AG10803 (cell line): ENCODE measurements around the gene PDILT.
"Not testable (repeated sequence)": the region's sequence is repeated elsewhere in the genome, so short reads cannot be mapped to it uniquely, and the experiment has no call there.

Source experiments
- DNase-seq: peaks from one replicate; pipeline ENCODE4 v3.0.0; 2010; ENCODE audit warnings: low read depth
- H3K4me3 ChIP-seq: 2 replicates; pipeline ENCODE4 v1.5.1; 2011; ENCODE audit warnings: mild to moderate bottlenecking, low read length, control low read depth
- CTCF ChIP-seq: conservative IDR thresholded peaks from 2 replicates; pipeline ENCODE4 v1.5.1; 2011; ENCODE audit warnings: mild to moderate bottlenecking, low read length, control low read depth, inconsistent platforms

Gene PDILT

GRCh38 chr16:20322696-20323095 lies 81.8 kb downstream of the PDILT start:
- no peak for TF ChIP-seq CTCF
- no peak for DNase-seq
- no peak overlapping the region for H3K4me3 ChIP-seq

- no peak overlapping the region for H3K4me3 ChIP-seq
- DNase-seq, result no peak
- TF ChIP-seq CTCF, result no peak
Measured at GRCh38 chr16:20321671-20322070, 82.9 kb downstream of the PDILT start.

- not testable (repeated sequence) for DNase-seq
Measured at GRCh38 chr16:20321051-20321450, 83.5 kb downstream of the PDILT start.

GRCh38 chr16:20320592-20320991 lies 83.9 kb downstream of the PDILT start:
- no peak for DNase-seq
- no peak for TF ChIP-seq CTCF
- H3K4me3 ChIP-seq, result no peak overlapping the region

More at GRCh38 chr16:20321051-20321450, 83.5 kb downstream of the PDILT start:
- not testable (repeated sequence) for H3K4me3 ChIP-seq

GRCh38 chr16:20320178-20320577 lies 84.4 kb downstream of the PDILT start:
- DNase-seq, result no peak
- H3K4me3 ChIP-seq, result no peak overlapping the region
- no peak for TF ChIP-seq CTCF

DNA sequence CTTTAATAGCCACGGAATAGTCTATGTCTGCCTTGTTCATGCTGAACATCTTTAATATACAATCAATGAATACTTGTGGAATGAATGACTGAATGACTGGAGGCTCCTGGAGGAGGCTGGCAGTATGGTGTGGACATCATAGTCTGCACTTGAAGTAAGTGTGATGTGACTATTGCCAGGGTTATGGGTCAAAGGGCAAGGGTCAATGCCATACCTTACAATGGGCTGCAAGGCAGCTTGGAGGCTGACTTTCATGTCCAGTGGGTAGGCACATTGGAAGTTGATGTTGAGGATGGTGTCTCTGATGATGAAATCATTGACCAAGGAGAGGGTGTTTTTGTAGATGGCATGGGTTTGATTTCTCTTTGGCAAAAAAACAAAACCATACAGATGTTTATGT lies 85.1 kb downstream of the PDILT start:
- DNase-seq, result no peak
- no peak overlapping the region for H3K4me3 ChIP-seq
- TF ChIP-seq CTCF, result no peak

- no peak for DNase-seq
- TF ChIP-seq CTCF, result no peak
- H3K4me3 ChIP-seq, result no peak overlapping the region
Measured at GRCh38 chr16:20318437-20318836, 86.1 kb downstream of the PDILT start.

- H3K4me3 ChIP-seq, result no peak overlapping the region
- no peak for DNase-seq
- TF ChIP-seq CTCF, result no peak
Measured at GRCh38 chr16:20318006-20318405, 86.5 kb downstream of the PDILT start.
